ENCODE measurements around the gene HOXC4. TPM values are rescaled to one million over a fixed set of nuclear protein-coding genes. Genes with fewer than 3 reads are reported as not detected.

Gene HOXC4
- total RNA-seq, 4 donors from 2014 or later = 1.1 to 3.1 (median 1.3) TPM

DNA sequence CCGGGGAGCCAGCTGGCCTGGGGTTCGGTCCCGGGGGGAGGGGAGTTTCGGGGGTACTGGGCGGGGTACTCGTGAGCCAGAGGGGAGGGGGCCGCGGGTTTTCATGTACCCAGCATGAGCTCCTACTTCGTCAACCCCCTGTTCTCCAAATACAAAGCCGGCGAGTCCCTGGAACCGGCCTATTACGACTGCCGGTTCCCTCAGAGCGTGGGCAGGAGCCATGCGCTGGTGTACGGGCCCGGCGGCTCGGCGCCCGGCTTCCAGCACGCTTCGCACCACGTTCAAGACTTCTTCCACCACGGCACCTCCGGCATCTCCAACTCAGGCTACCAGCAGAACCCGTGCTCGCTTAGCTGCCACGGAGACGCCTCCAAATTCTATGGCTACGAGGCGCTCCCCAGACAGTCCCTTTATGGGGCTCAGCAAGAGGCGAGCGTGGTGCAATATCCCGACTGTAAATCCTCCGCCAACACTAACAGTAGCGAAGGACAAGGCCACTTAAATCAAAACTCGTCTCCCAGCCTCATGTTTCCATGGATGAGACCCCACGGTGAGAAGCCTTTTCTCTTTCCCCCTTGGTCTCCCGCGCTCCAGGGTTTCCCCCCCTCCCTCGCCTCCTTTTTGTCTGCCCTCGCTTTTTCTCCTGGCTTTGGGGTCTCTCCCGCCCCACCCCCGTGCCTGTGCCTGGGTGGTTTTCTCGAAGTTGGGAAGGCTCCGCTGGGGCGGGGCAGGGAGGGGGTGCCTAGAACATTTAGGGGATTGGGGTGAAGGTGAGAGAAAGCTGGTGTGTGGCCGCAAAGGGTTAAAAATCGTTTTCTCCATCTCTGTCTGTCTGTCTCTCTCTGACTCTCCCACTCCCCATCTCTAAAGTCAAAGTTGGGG lies 44.2 kb upstream of the HOXC4 start:
- TF ChIP-seq, protein P1, sequence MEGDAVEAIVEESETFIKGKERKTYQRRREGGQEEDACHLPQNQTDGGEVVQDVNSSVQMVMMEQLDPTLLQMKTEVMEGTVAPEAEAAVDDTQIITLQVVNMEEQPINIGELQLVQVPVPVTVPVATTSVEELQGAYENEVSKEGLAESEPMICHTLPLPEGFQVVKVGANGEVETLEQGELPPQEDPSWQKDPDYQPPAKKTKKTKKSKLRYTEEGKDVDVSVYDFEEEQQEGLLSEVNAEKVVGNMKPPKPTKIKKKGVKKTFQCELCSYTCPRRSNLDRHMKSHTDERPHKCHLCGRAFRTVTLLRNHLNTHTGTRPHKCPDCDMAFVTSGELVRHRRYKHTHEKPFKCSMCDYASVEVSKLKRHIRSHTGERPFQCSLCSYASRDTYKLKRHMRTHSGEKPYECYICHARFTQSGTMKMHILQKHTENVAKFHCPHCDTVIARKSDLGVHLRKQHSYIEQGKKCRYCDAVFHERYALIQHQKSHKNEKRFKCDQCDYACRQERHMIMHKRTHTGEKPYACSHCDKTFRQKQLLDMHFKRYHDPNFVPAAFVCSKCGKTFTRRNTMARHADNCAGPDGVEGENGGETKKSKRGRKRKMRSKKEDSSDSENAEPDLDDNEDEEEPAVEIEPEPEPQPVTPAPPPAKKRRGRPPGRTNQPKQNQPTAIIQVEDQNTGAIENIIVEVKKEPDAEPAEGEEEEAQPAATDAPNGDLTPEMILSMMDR (IDR thresholded peaks at IDR 0.05) = no peak
- no peak for TF ChIP-seq POLR2A (IDR thresholded peaks at IDR 0.05)
- no peaks in the 10 kb centered on the region for H3K36me3 ChIP-seq
- peaks cover 9 to 100% (median 54%) of the 10 kb centered on the region in 4 donors for H3K27me3 ChIP-seq
- no peak for DNase-seq
- no peaks in the 10 kb centered on the region for H3K9me3 ChIP-seq
- intact Hi-C loops (cut with DNase I) = loop anchor here (5.0 kb wide), 1 partner anchor 193 kb away; no protein-coding TSS in a partner anchor
- no peak overlapping the region for H3K27ac ChIP-seq
- H3K4me1 ChIP-seq = peaks cover 8 to 39% (median 19%) of the 10 kb centered on the region in 3 donors
- 2 to 12% methylated on average over 10 to 17 of the region's 51 CpGs for WGBS, 2 donors
- H3K4me3 ChIP-seq = peak overlapping the region; percentile 18 to 58 (median 34)

DNA sequence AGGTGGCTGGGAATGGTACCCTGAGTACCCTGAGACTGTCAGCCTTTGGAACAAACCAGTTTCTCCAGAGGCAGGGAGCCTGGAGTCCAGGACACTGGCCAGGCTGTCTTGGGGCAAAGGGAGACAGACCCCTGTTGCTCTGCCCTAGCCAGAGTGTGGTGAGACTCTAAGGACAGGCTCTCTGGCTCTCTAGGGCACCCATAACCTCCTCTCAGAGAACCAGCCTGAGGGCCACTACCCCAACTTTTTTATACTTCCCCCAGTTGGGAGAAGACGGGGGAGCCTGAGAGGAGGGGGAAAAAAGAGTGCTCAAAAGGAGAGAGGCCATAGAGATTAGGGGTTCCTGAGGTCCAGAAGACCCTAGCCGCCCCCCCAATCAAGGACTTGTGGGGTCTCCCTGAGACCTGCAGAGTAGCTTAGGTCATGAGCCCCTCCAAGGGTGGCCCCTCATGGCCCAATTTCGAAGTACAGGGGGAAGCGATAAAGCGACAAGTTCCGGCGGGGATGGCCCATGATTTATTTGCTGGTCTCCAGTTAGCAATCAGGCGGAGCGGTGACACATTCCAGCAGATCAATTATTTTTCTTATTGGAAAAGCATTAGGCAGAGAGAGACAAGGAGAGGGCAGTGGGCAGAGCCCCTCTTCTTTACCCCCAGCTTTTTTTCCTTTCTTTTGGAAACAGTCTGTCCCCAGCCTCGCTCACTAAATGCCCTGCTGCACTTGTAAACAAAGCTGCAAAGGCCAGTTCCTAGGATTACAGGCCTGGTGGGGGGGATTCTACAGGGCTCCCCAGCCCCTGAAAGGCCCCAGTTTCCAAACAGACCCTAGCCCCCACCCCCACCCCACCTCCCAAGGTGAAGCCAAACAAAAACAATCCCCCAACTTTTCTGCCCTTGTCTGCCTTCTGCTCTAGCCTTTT lies 43.3 kb upstream of the HOXC4 start:
- intact Hi-C loops (cut with DNase I) = no loop called here
- peaks cover 13 to 100% (median 54%) of the 10 kb centered on the region in 4 donors for H3K27me3 ChIP-seq
- no peaks in the 10 kb centered on the region for H3K36me3 ChIP-seq
- peaks cover 8 to 43% (median 20%) of the 10 kb centered on the region in 3 donors for H3K4me1 ChIP-seq
- H3K27ac ChIP-seq = no peak overlapping the region
- TF ChIP-seq POLR2A (IDR thresholded peaks at IDR 0.05) = no peak
- TF ChIP-seq, protein P1 (IDR thresholded peaks at IDR 0.05) = no peak
- H3K4me3 ChIP-seq = no peak overlapping the region
- 51 to 72% methylated on average over 8 to 9 of the region's 10 CpGs for WGBS, 2 donors
- H3K9me3 ChIP-seq = no peaks in the 10 kb centered on the region
- DNase-seq = no peak

DNA sequence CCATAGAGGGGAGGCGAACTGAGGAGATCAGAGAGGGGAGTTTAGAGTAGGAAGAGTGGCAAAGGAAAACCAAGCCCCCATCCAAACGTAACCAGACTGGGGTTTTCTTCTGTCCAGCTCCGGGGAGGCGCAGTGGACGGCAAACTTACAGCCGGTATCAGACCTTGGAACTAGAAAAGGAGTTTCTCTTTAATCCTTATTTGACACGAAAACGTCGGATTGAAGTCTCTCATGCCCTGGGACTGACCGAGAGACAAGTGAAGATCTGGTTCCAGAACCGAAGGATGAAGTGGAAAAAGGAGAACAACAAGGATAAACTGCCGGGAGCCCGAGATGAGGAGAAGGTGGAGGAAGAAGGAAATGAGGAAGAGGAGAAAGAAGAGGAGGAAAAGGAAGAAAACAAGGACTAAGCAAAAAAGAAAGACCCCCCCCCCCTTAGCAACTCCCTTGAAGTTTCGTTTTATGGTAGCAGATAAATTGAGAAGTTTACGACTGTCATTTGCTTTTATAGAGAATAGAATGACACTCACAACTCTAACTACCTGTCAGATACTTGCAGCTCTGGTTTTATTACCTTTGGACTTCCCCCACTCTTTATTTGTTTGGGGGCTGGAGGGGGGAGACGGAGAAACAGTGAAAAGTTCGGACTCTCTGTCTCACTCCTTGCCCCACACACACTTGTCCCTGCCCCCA lies 42.5 kb upstream of the HOXC4 start:
- intact Hi-C loops (cut with DNase I) = no loop called here
- H3K4me1 ChIP-seq = peaks cover 8 to 35% (median 17%) of the 10 kb centered on the region in 3 donors
- H3K27me3 ChIP-seq = peaks cover 14 to 100% (median 53%) of the 10 kb centered on the region in 4 donors
- no peak overlapping the region for H3K4me3 ChIP-seq
- 31% methylated on average over 14 to 17 of the region's 17 CpGs for WGBS, 2 donors
- no peaks in the 10 kb centered on the region for H3K9me3 ChIP-seq
- H3K36me3 ChIP-seq = no peaks in the 10 kb centered on the region
- H3K27ac ChIP-seq = no peak overlapping the region
- DNase-seq = no peak
- no peak for TF ChIP-seq POLR2A (IDR thresholded peaks at IDR 0.05)

DNA sequence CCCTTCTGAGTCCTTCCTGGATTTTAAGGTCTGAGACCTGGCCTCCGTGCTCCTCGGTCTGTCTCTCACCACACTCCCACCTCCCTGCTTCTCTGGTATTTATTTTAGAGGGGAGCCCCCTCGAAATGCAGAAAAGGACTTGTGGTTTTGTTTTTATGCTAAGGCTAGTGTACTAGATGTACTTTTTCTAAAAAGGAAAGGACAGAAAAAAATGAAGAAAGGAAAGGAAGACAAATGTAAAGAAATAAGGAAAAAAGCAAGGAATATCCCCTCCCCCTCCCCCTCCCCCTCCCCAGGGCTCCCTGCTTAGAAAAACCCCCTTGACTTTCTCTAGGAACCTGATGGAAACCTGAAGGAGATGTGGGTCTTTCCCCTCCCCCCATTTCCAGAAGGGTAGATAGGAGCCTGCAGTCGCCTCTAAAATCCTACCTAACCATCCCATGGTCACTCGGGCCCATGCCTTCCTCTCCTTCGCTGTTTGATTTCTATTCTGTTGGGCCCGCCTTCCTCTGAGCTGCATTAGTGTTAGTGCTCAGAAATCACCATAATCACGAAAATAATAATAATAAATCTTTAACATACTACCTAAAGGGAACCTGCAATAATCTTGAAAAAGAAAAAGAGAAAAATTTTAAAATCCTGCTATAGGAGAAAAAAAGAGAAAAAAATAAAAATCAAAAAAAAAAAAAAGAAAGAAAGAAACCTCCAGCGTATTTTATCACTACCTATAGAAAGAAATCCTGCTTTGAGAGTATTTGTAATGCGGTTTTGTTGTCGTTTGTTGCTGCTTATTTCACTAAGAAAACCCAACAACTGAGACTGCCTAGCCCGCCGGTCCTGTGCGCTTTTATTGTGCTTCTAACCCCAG lies 41.7 kb upstream of the HOXC4 start:
- no peak for DNase-seq
- H3K27me3 ChIP-seq = peaks cover 15 to 100% (median 54%) of the 10 kb centered on the region in 4 donors
- intact Hi-C loops (cut with DNase I) = no loop called here
- WGBS, 2 donors = 40 to 53% methylated on average over 9 to 14 of the region's 14 CpGs
- no peaks in the 10 kb centered on the region for H3K36me3 ChIP-seq
- H3K4me3 ChIP-seq = no peak overlapping the region
- no peak for TF ChIP-seq POLR2A (IDR thresholded peaks at IDR 0.05)
- TF ChIP-seq, protein P1 (IDR thresholded peaks at IDR 0.05) = no peak
- no peak overlapping the region for H3K27ac ChIP-seq
- H3K9me3 ChIP-seq = no peaks in the 10 kb centered on the region
- peaks cover 8 to 35% (median 15%) of the 10 kb centered on the region in 3 donors for H3K4me1 ChIP-seq
